ENCODE measurements around the gene GALNT7. TPM values are rescaled to one million over a fixed set of nuclear protein-coding genes. Genes with fewer than 3 reads are reported as not detected.

The GALNT7 gene
- polyA plus RNA-seq, 3 donors, result 4.7 to 11.8 (median 6.3) TPM

DNA sequence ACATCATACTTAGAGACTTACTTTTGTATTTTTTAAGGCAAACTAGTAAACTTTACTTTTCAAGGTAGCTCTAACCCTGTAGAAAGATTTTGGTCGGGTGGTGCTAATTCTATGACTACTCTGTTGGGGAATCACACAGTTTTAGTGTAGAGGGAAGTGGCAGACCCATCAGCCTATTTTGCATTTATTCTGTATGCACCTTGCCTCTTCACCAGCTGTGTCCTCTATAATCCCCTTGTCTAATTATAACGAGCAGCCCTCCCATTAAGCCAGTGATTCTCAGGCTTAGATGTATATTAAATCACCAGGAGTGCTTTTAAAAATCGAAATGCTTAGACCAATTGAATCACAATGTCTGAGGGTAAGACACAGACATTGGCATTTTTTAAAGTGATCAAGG is 78.1 kb downstream of the GALNT7 start:
- H3K27ac ChIP-seq (ENCODE audit: low read depth, low read length), result no peak overlapping the region
- WGBS, 3 donors, result 64 to 73% (median 72%) methylated on average over 3 of the region's 3 CpGs

DNA sequence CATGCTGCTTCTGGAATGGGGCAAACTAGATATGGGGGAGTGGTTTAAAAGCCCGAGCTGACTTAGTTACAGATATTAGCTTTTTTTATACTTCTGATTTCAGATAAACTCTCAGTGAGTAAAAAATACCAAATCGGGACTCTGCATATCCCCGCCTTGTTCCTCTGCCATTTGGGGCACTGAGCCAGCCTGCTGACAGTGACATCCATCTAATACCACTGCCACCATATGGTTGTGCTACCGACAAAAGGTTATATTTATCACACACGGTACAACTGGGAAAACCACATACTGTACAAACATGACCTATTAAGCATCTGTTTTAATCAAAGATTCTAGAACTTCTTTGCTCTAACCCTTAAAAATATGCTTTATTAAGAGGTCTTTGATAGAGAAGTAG is 78.7 kb downstream of the GALNT7 start:
- 31 to 69% (median 55%) methylated on average over 5 of the region's 5 CpGs for WGBS, 3 donors

GRCh38 chr4:173248690-173249089 is 80.1 kb downstream of the GALNT7 start:
- no peak overlapping the region for H3K27ac ChIP-seq (ENCODE audit: low read depth, low read length)

More for the DNA sequence above, 78.7 kb downstream of the GALNT7 start:
- no peak overlapping the region for H3K27ac ChIP-seq (ENCODE audit: low read depth, low read length)

GRCh38 chr4:173252024-173252935 is 83.7 kb downstream of the GALNT7 start:
- WGBS, 3 donors, result 54 to 62% (median 61%) methylated on average over 6 of the region's 6 CpGs
- H3K27ac ChIP-seq (ENCODE audit: low read depth, low read length), result no peak overlapping the region

DNA sequence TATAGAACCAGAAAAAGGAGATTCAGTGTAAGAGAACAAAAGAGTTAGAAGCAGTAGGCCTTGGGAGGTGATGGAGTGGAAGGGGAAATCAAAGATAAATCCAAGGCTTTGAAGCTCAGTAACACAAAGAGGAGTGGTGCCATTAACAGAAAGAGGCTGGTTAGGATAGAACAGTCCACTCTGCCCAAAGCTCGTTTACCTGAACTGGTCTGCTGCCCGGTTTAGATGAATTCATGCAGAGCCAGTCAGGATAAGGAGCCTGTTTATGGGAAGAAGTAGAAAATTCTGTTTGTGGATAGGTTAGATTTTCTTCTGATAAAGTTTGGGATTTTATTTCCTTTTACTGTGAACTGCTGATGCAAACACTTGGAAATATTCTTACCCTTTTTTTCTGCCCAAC is 85.0 kb downstream of the GALNT7 start:
- WGBS, 3 donors, result 81 to 90% (median 88%) methylated on average over 2 of the region's 2 CpGs
- no peak overlapping the region for H3K27ac ChIP-seq (ENCODE audit: low read depth, low read length)

DNA sequence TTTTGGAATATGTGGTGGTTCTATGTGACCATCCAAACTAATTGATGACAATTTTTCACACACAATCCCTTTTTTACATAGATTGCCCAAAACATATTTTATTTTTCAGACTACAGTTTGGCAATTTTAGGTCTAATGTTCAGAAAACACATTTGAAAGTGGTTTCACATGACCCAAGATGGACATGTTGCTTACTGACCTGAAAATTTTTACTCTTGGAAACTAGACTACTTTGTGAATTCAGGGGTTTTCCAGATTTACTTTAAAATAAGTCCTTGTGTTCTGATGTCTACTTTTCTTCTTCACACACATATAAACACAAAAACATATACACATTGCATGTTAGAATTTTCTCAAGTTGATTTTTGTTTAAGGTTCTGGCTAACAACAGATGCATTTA is 86.0 kb downstream of the GALNT7 start:
- no peak overlapping the region for H3K27ac ChIP-seq (ENCODE audit: low read depth, low read length)

- 73 to 84% (median 76%) methylated on average over 3 of the region's 3 CpGs for WGBS, 3 donors
- no peak overlapping the region for H3K27ac ChIP-seq (ENCODE audit: low read depth, low read length)
Observed at GRCh38 chr4:173256825-173257224, 88.2 kb downstream of the GALNT7 start.

GRCh38 chr4:173257732-173258717 is 89.4 kb downstream of the GALNT7 start:
- H3K27ac ChIP-seq (ENCODE audit: low read depth, low read length), result no peak overlapping the region
- WGBS, 3 donors, result 40 to 45% (median 41%) methylated on average over 4 of the region's 4 CpGs

GRCh38 chr4:173258866-173259265 is 90.3 kb downstream of the GALNT7 start:
- no peak overlapping the region for H3K27ac ChIP-seq (ENCODE audit: low read depth, low read length)
- WGBS, 3 donors, result 81 to 93% (median 82%) methylated on average over 2 of the region's 2 CpGs

- WGBS, 3 donors, result 73 to 86% (median 85%) methylated on average over 6 of the region's 6 CpGs
Observed at GRCh38 chr4:173259310-173259709, 90.7 kb downstream of the GALNT7 start.

GRCh38 chr4:173261052-173261451 is 92.4 kb downstream of the GALNT7 start:
- 88 to 89% (median 89%) methylated on average over 2 of the region's 2 CpGs for WGBS, 3 donors

More at GRCh38 chr4:173259310-173259709, 90.7 kb downstream of the GALNT7 start:
- no peak overlapping the region for H3K27ac ChIP-seq (ENCODE audit: low read depth, low read length)

GRCh38 chr4:173262375-173262774 is 93.8 kb downstream of the GALNT7 start:
- H3K27ac ChIP-seq (ENCODE audit: low read depth, low read length), result no peak overlapping the region
- WGBS, 3 donors, result 88 to 94% (median 93%) methylated on average over 2 of the region's 2 CpGs

More at GRCh38 chr4:173261052-173261451, 92.4 kb downstream of the GALNT7 start:
- no peak overlapping the region for H3K27ac ChIP-seq (ENCODE audit: low read depth, low read length)

GRCh38 chr4:173264245-173264644 is 95.6 kb downstream of the GALNT7 start:
- no peak overlapping the region for H3K27ac ChIP-seq (ENCODE audit: low read depth, low read length)
- WGBS, 3 donors, result 30 to 31% (median 31%) methylated on average over 4 of the region's 4 CpGs

- 41 to 55% (median 47%) methylated on average over 5 of the region's 5 CpGs for WGBS, 3 donors
- no peak overlapping the region for H3K27ac ChIP-seq (ENCODE audit: low read depth, low read length)
Observed at GRCh38 chr4:173264684-173265185, 96.1 kb downstream of the GALNT7 start.

- H3K27ac ChIP-seq (ENCODE audit: low read depth, low read length), result no peak overlapping the region
- WGBS, 3 donors, result 88 to 94% (median 89%) methylated on average over 6 of the region's 6 CpGs
Observed at GRCh38 chr4:173265751-173266150, 97.1 kb downstream of the GALNT7 start.

GRCh38 chr4:173267711-173268110 is 99.1 kb downstream of the GALNT7 start:
- 66 to 88% (median 88%) methylated on average over 2 of the region's 2 CpGs for WGBS, 3 donors

DNA sequence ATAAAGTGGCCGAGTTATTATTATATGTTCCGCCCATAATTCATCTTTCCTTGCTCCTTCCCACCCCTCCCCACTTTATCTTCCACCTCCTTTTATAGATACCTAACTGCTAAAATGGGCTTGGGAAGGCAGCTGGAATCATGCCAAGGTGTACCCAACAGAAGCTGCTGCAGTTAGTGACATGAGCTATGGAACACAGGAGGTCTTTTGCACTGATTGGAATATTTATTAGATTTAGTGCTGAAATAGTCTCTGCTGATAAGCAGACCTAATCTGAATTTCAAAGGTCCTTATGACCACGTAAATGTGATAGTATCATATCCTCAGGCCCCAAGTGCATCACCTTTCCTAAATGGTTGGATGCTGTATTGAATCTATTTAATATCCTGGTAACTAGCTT is 100.7 kb downstream of the GALNT7 start:
- H3K27ac ChIP-seq (ENCODE audit: low read depth, low read length), result no peak overlapping the region
- 92 to 97% (median 96%) methylated on average over 3 of the region's 3 CpGs for WGBS, 3 donors

More at GRCh38 chr4:173267711-173268110, 99.1 kb downstream of the GALNT7 start:
- no peak overlapping the region for H3K27ac ChIP-seq (ENCODE audit: low read depth, low read length)

- H3K27ac ChIP-seq (ENCODE audit: low read depth, low read length), result no peak overlapping the region
- WGBS, 3 donors, result 34 to 53% (median 47%) methylated on average over 4 of the region's 4 CpGs
Observed at GRCh38 chr4:173270312-173271027, 101.9 kb downstream of the GALNT7 start.

All from adipose tissue (tissue), 3 donors.